Parathyroid adenoma (tissue), 2 donors: ENCODE measurements around the gene FNDC1.

Source experiments
- H2AFZ ChIP-seq: fragments of 300-600 bp; sonication (generic); one replicate; pipeline ENCODE4 v1.7.0; 2017; ENCODE audit warnings: antibody characterized with exemption, mild to moderate bottlenecking
- H3K27ac ChIP-seq: fragments of 300-600 bp; sonication (generic); one replicate; pipeline ENCODE4 v1.7.0; 2017
- H3K27me3 ChIP-seq: fragments of 300-600 bp; sonication (generic); one replicate; pipeline ENCODE4 v1.7.0; 2017; ENCODE audit warnings: low read length; ENCODE audit not compliant: control insufficient read depth, insufficient read depth
- H3K36me3 ChIP-seq: fragments of 300-600 bp; sonication (generic); one replicate; pipeline ENCODE4 v1.7.0; 2017; ENCODE audit warnings: low read length; ENCODE audit not compliant: control insufficient read depth, insufficient read depth
- H3K4me1 ChIP-seq: fragments of 300-600 bp; sonication (generic); one replicate; pipeline ENCODE4 v1.7.0; 2017; ENCODE audit warnings: control low read depth
- H3K4me2 ChIP-seq: fragments of 300-600 bp; sonication (generic); one replicate; pipeline ENCODE4 v1.7.0; 2017; ENCODE audit warnings: low read length
- H3K4me3 ChIP-seq: fragments of 300-600 bp; sonication (generic); one replicate; pipeline ENCODE4 v1.7.0; 2017; ENCODE audit warnings: low read depth, low read length
- H3K79me2 ChIP-seq: fragments of 300-600 bp; sonication (generic); one replicate; pipeline ENCODE4 v1.7.0; 2017; ENCODE audit warnings: control low read depth
- H3K9ac ChIP-seq: fragments of 300-600 bp; sonication (generic); one replicate; pipeline ENCODE4 v1.7.0; 2017; ENCODE audit warnings: mild to moderate bottlenecking
- H3K9me3 ChIP-seq: fragments of 300-600 bp; sonication (generic); one replicate; pipeline ENCODE4 v1.7.0; 2017; ENCODE audit warnings: low read length; ENCODE audit not compliant: control insufficient read depth
- TF ChIP-seq, protein P1 (sequence below): fragments of 300-600 bp; sonication (generic); IDR thresholded peaks from one replicate; pipeline ENCODE4 v1.7.0; 2017; ENCODE audit warnings: antibody characterized with exemption, mild to moderate bottlenecking
- donor health status: primary hyperparathyroidism.

The FNDC1 gene

DNA sequence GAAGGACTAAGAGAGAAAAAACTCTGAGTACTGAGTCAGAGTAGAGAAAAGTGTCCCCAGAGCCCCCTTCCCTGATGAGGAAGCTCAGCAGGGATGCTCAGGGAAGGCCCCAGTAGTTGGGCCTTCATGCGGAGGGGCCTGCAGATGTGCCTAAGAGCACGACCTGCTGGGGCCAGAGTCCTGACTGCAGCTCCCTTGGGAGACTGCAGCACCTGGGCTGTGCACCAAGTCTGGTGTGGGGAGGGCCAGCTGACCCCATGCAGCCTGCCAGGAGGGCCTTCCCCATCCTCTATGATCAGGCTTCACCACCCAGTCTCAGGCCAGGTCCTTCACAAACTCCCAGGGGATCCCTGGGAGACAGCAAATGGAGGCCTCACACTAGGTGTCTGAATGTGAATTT is 130.4 kb downstream of the FNDC1 start:
- Histone ChIP-seq H3K27me3 (no peaks in the 10 kb centered on the region), H3K9ac (no peak overlapping the region), H3K4me2 (no peak overlapping the region), H3K4me3 (no peak overlapping the region), H3K9me3 (no peaks in the 10 kb centered on the region), H3K36me3 (no peaks in the 10 kb centered on the region), H3K79me2 (no peaks in the 10 kb centered on the region), H3K27ac (no peak overlapping the region), H3K4me1 (no peaks in the 10 kb centered on the region), H2AFZ (no peak overlapping the region)
- TF ChIP-seq, protein P1, sequence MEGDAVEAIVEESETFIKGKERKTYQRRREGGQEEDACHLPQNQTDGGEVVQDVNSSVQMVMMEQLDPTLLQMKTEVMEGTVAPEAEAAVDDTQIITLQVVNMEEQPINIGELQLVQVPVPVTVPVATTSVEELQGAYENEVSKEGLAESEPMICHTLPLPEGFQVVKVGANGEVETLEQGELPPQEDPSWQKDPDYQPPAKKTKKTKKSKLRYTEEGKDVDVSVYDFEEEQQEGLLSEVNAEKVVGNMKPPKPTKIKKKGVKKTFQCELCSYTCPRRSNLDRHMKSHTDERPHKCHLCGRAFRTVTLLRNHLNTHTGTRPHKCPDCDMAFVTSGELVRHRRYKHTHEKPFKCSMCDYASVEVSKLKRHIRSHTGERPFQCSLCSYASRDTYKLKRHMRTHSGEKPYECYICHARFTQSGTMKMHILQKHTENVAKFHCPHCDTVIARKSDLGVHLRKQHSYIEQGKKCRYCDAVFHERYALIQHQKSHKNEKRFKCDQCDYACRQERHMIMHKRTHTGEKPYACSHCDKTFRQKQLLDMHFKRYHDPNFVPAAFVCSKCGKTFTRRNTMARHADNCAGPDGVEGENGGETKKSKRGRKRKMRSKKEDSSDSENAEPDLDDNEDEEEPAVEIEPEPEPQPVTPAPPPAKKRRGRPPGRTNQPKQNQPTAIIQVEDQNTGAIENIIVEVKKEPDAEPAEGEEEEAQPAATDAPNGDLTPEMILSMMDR = no peak

DNA sequence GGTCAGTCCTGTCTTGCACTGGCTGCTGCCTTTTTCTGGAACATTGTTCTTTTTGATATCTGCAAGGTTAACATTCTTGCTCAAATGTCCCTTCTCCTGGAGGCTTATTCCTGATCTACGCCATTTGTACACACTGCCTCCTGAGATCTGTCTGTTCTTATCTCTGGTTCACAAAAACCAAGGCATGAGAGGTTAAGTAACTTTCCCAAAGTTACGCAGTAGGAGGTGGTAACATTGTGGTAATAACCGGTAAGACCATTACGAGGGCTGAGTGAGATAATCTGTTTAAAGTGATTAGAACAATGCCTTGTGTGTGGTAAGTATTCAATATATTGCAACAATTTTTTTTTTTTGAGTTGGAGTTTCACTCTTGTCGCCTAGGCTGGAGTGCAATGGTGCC is 132.1 kb downstream of the FNDC1 start:
- TF ChIP-seq, protein P1 = no peak
- Histone ChIP-seq H3K9ac (no peak overlapping the region), H2AFZ (no peak overlapping the region), H3K9me3 (no peaks in the 10 kb centered on the region), H3K4me3 (no peak overlapping the region), H3K4me2 (no peak overlapping the region), H3K27me3 (no peaks in the 10 kb centered on the region), H3K79me2 (no peaks in the 10 kb centered on the region), H3K4me1 (no peaks in the 10 kb centered on the region), H3K27ac (no peak overlapping the region), H3K36me3 (no peaks in the 10 kb centered on the region)

DNA sequence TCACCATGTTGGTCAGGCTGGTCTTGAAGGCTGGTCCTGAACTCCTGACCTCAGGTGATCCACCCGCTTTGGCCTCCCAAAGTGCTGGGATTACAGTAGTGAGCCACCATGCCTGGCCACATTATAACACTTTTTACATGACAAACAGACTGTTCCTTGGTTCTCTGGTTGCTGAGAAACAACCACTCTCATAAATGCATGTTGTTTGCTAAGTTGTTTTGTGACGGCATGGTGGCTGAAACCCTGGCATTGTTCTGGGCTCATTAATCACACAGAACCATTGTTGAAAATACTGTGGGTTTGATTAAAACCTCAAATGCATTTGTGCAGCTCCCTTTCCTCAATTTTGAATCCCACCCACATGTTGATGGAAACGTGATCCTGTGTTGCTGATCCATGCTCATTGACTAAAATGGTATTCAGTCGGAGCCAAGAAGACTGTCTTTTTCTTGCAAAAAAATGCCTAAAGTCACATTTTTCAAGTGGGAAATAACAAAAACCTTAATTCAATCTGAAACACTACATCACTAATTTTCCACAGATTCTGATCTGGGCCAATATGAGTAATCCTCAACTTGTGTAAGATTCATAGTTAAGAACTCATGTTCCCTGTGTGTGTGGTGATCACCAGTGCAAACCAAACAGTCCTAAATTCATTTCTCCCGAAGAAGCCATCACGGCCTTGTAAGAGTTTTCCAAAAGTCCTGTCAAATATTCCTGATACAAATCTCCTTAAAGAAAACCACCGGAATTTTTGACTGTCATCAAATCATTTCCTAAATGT is 132.8 kb downstream of the FNDC1 start:
- no peak overlapping the region for H3K9ac ChIP-seq
- TF ChIP-seq, protein P1 = no peak
- H3K4me1 ChIP-seq = no peaks in the 10 kb centered on the region
- H3K36me3 ChIP-seq = no peaks in the 10 kb centered on the region
- H3K27me3 ChIP-seq = no peaks in the 10 kb centered on the region
- H2AFZ ChIP-seq = no peak overlapping the region
- H3K27ac ChIP-seq = no peak overlapping the region
- H3K9me3 ChIP-seq = no peaks in the 10 kb centered on the region
- no peaks in the 10 kb centered on the region for H3K79me2 ChIP-seq
- H3K4me2 ChIP-seq = no peak overlapping the region
- H3K4me3 ChIP-seq = no peak overlapping the region

DNA sequence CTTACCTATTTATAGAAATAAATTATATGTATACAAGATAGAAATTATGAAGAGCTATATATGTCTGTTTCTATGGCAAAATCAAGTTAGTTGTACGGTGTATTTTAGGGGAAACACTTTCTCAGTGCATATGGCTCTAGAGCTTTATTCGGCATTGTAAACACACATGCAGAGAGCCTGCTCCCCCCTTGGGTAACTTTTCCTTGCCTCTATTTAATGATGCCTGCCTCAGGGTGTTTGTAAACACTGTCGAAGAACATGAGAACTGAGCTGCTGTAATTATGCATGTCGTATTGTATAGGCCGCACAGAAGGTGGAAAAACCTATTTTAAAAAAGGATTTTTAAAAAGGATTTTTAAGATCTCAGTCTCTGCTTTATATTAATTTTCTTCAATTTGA is 133.4 kb downstream of the FNDC1 start:
- TF ChIP-seq, protein P1 = no peak
- Histone ChIP-seq H3K4me2 (no peak overlapping the region), H3K9me3 (no peaks in the 10 kb centered on the region), H3K9ac (no peak overlapping the region), H2AFZ (no peak overlapping the region), H3K36me3 (no peaks in the 10 kb centered on the region), H3K4me1 (no peaks in the 10 kb centered on the region), H3K4me3 (no peak overlapping the region), H3K27ac (no peak overlapping the region), H3K27me3 (no peaks in the 10 kb centered on the region), H3K79me2 (no peaks in the 10 kb centered on the region)

DNA sequence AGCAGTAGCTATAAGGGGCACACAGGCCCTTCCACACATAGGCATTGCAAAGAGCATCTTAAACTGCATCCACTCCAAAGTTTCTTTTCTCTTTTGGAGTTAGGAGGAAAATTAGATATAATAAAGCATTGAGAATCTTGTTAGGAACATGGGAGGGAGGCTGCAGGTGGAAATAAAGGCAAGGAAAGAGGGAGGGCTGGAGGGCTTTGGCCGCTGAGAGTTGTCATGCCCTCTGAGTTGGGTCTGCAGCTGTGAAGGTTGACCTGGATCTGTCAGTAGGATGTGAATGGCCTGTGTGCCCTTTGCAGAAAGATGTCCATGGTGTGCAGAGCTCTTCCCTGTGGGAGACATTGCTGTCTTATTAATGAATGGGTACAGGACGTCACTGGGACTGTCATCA is 134.0 kb downstream of the FNDC1 start:
- TF ChIP-seq, protein P1 = no peak
- Histone ChIP-seq H3K27me3 (no peaks in the 10 kb centered on the region), H2AFZ (no peak overlapping the region), H3K4me3 (no peak overlapping the region), H3K9me3 (no peaks in the 10 kb centered on the region), H3K4me2 (no peak overlapping the region), H3K79me2 (no peaks in the 10 kb centered on the region), H3K4me1 (no peaks in the 10 kb centered on the region), H3K9ac (no peak overlapping the region), H3K27ac (no peak overlapping the region), H3K36me3 (no peaks in the 10 kb centered on the region)
